HG03025 (cell line): Measurements from ENCODE around the gene BSG.

Experiments
- ATAC-seq: cut with Tn5 transposase; IDR thresholded peaks from one replicate; pipeline ENCODE4 v1.9.1; 2021; ENCODE audit warnings: mild to moderate bottlenecking, moderate library complexity; ENCODE audit not compliant: unreplicated experiment, low FRiP score

BSG gene

GRCh38 chr19:539429-540030, 32.9 kb upstream of the BSG start:
- no peak for ATAC-seq

- no peak for ATAC-seq
These were observed 31.3 kb upstream of the BSG start for GRCh38 chr19:540867-541637.

GRCh38 chr19:541699-542098, 30.7 kb upstream of the BSG start:
- no peak for ATAC-seq

- ATAC-seq, result no peak
These were observed 30.1 kb upstream of the BSG start for GRCh38 chr19:542173-542866.

GRCh38 chr19:543910-544608, 28.3 kb upstream of the BSG start, which contains the start of gene GZMM:
GZMM (plus strand) TSS chr19:544053; CDS start chr19:544072, 19 bp downstream.
- no peak for ATAC-seq

- ATAC-seq, result no peak
These were observed 25.3 kb upstream of the BSG start for GRCh38 chr19:547117-547516.

- no peak for ATAC-seq
These were observed 24.3 kb upstream of the BSG start for GRCh38 chr19:547836-548720.

- no peak for ATAC-seq
These were observed 23.2 kb upstream of the BSG start for GRCh38 chr19:548886-549830.

- no peak for ATAC-seq
These were observed 17.6 kb upstream of the BSG start for GRCh38 chr19:554817-555216.

GRCh38 chr19:555474-555808, 17.0 kb upstream of the BSG start:
- no peak for ATAC-seq

GRCh38 chr19:556611-557382, 15.6 kb upstream of the BSG start:
- ATAC-seq, result no peak

- no peak for ATAC-seq
These were observed 13.5 kb upstream of the BSG start for GRCh38 chr19:558770-559439.

- no peak for ATAC-seq
These were observed 12.3 kb upstream of the BSG start for GRCh38 chr19:560121-560520.

- ATAC-seq, result no peak
These were observed 6.0 kb upstream of the BSG start for GRCh38 chr19:566403-566802.

- ATAC-seq, result no peak
These were observed 5.6 kb upstream of the BSG start for GRCh38 chr19:566844-567243.

- no peak for ATAC-seq
These were observed 5.0 kb upstream of the BSG start for GRCh38 chr19:567296-567900.

- ATAC-seq, result no peak
These were observed 2.1 kb upstream of the BSG start for GRCh38 chr19:570251-570686.
